Coronary artery (tissue), 2 donors: ENCODE measurements around the gene IL21.

Experiments
- DNase-seq: peaks from one replicate; pipeline ENCODE4 v3.0.0-alpha.2; 2017; ENCODE audit warnings: low spot score
- H3K27ac ChIP-seq, 2 donors: fragments of 200-600 bp; sonication (generic); one replicate each; pipeline ENCODE4 v1.5.1; 2016 to 2019
- H3K4me3 ChIP-seq: fragments of 200-600 bp; sonication (generic); 2 replicates; pipeline ENCODE4 v1.5.1; 2016; ENCODE audit warnings: mild to moderate bottlenecking, moderate library complexity
- TF ChIP-seq, protein P1 (sequence below): fragments of 200-600 bp; sonication (generic); IDR thresholded peaks from one replicate; pipeline ENCODE4 v1.5.1; 2019; ENCODE audit warnings: antibody characterized with exemption

Gene IL21

GRCh38 chr4:122652379-122652778 lies 31.5 kb upstream of the IL21 start:
- Histone ChIP-seq H3K27ac (no peak overlapping the region), H3K4me3 (no peak overlapping the region)
- TF ChIP-seq, protein P1, sequence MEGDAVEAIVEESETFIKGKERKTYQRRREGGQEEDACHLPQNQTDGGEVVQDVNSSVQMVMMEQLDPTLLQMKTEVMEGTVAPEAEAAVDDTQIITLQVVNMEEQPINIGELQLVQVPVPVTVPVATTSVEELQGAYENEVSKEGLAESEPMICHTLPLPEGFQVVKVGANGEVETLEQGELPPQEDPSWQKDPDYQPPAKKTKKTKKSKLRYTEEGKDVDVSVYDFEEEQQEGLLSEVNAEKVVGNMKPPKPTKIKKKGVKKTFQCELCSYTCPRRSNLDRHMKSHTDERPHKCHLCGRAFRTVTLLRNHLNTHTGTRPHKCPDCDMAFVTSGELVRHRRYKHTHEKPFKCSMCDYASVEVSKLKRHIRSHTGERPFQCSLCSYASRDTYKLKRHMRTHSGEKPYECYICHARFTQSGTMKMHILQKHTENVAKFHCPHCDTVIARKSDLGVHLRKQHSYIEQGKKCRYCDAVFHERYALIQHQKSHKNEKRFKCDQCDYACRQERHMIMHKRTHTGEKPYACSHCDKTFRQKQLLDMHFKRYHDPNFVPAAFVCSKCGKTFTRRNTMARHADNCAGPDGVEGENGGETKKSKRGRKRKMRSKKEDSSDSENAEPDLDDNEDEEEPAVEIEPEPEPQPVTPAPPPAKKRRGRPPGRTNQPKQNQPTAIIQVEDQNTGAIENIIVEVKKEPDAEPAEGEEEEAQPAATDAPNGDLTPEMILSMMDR: peak; percentile 16
- no peak for DNase-seq

- no peak for DNase-seq
- Histone ChIP-seq H3K27ac (no peak overlapping the region), H3K4me3 (no peak overlapping the region)
- TF ChIP-seq, protein P1: no peak
These were observed 29.3 kb upstream of the IL21 start for GRCh38 chr4:122650148-122650547.

DNA sequence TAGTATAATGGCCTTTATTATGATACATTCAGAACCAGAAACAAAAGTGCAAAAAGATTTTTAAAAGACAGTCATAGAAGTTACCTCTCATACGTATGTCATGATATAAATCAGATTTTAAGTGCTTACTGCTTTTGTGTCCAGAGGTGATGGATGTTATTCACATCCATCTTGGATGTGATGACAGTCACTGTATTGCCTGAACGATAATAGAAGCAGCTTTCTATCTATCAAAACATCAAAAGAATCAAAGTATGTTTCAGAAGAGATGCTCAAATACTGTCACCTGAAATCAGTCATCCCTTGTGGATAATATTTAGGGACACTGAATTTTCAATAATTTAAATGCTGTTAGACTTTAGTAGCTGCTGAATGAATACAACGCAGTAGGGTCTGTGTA lies 26.8 kb upstream of the IL21 start:
- TF ChIP-seq, protein P1: no peak
- Histone ChIP-seq H3K27ac (no peak overlapping the region), H3K4me3 (no peak overlapping the region)
- no peak for DNase-seq

- H3K27ac ChIP-seq: no peak overlapping the region
- TF ChIP-seq, protein P1: no peak
These were observed 22.4 kb upstream of the IL21 start for GRCh38 chr4:122643257-122643656.

GRCh38 chr4:122639181-122639580 lies 18.3 kb upstream of the IL21 start:
- Histone ChIP-seq H3K27ac (no peak overlapping the region), H3K4me3 (no peak overlapping the region)
- TF ChIP-seq, protein P1: no peak
- no peak for DNase-seq

More at GRCh38 chr4:122643257-122643656, 22.4 kb upstream of the IL21 start:
- no peak overlapping the region for H3K4me3 ChIP-seq
- DNase-seq: no peak

- H3K27ac ChIP-seq: no peak overlapping the region
- TF ChIP-seq, protein P1: no peak
- no peak for DNase-seq
- no peak overlapping the region for H3K4me3 ChIP-seq
These were observed 15.8 kb upstream of the IL21 start for GRCh38 chr4:122636697-122637096.

DNA sequence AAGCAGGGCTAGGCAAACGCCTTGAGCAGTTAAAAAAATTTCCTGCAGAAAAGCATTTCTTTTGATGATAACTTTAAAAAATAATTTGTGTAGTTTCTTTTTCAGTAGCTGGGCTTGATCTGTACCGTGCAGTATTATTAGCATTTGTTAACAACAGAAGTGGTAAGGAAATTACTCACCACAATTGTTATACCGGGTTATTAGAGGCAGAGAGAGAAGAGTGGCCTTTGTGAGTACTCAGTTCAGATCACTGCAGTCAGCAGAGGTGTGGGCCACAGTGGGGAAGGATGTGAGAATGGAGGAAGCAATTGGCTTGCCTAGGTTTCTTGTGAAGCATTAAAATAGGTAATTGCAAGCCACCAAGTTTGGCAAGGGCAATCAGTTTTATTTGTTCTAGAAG lies 14.3 kb upstream of the IL21 start:
- DNase-seq: no peak
- Histone ChIP-seq H3K4me3 (no peak overlapping the region), H3K27ac (no peak overlapping the region)
- TF ChIP-seq, protein P1: no peak
